Panc1 (cell line): ENCODE results near the gene WDR90. TPM values are rescaled to one million over a fixed set of nuclear protein-coding genes. Genes with fewer than 3 reads are reported as not detected.

Source experiments
- ATAC-seq: fragments of 200-7000 bp; cut with Tn5 transposase; 2 replicates; pipeline ENCODE4 v1.9.1; 2020; ENCODE audit warnings: mild to moderate bottlenecking, moderate library complexity
- BruUV-seq: library from RNA; stranded (reverse); fragments of 400-500 nt; replicated peaks from 2 replicates; lab custom pipeline; 2021; lab: Mats Ljungman, UMichigan
- CTCF ChIA-PET: fragments of 300-600 bp; sonication (Branson Sonifier 250); formaldehyde crosslinking; loops from one replicate; lab custom pipeline; 2022; ENCODE audit warnings: antibody characterized with exemption; lab: Charles Lee
- POLR2A ChIA-PET: fragments of 300-600 bp; sonication (Branson Sonifier 250); formaldehyde crosslinking; loops from one replicate; lab custom pipeline; 2022; ENCODE audit warnings: antibody characterized with exemption; lab: Charles Lee
- DNase-seq: peaks from one replicate; pipeline ENCODE4 v3.0.0-alpha.2; 2010; ENCODE audit warnings: low read depth, low spot score
- H3K27ac ChIP-seq: 2 replicates; pipeline ENCODE4 v1.5.1; 2011; ENCODE audit warnings: mild to moderate bottlenecking, low read length, inconsistent platforms
- H3K27me3 ChIP-seq: fragments of 200-500 bp; sonication (Bioruptor generic); 2 replicates; pipeline ENCODE4 v1.6.0; 2014; ENCODE audit warnings: low read length, inconsistent platforms; ENCODE audit not compliant: control insufficient read depth, insufficient read depth
- H3K36me3 ChIP-seq: fragments of 200-500 bp; sonication (Bioruptor generic); 2 replicates; pipeline ENCODE4 v1.5.1; 2014; ENCODE audit warnings: inconsistent platforms, mild to moderate bottlenecking, low read length, moderate library complexity; ENCODE audit not compliant: control insufficient read depth, insufficient read depth
- H3K4me1 ChIP-seq: 2 replicates; pipeline ENCODE4 v1.5.1; 2011; ENCODE audit warnings: inconsistent platforms, mild to moderate bottlenecking, low read length, moderate library complexity; ENCODE audit not compliant: control insufficient read depth, insufficient read depth
- H3K4me3 ChIP-seq, 2 experiments: 2 replicates each; pipeline ENCODE4 v1.5.1; 2011 to 2012; ENCODE audit warnings: low read depth in 2 of 2, low read length in 2 of 2, mild to moderate bottlenecking in 2 of 2, inconsistent platforms in 1 of 2, moderate library complexity in 1 of 2
- H3K9me3 ChIP-seq: fragments of 200-500 bp; sonication (Bioruptor generic); 2 replicates; pipeline ENCODE4 v1.5.1; 2014; ENCODE audit warnings: low read depth, mild to moderate bottlenecking, inconsistent platforms, low read length, moderate library complexity; ENCODE audit not compliant: control insufficient read depth, insufficient read depth
- POLR2AphosphoS5 ChIP-seq: IDR thresholded peaks from 2 replicates; pipeline ENCODE4 v1.6.1; 2012; ENCODE audit warnings: mild to moderate bottlenecking, low read depth, low read length, moderate library complexity
- SIN3A ChIP-seq: IDR thresholded peaks from 2 replicates; pipeline ENCODE4 v1.6.1; 2012; ENCODE audit warnings: low read depth, mild to moderate bottlenecking, low read length, moderate library complexity, borderline replicate concordance; ENCODE audit not compliant: insufficient read depth
- TCF7L2 ChIP-seq: IDR thresholded peaks from 2 replicates; pipeline ENCODE4 v1.6.1; 2011; ENCODE audit warnings: mild to moderate bottlenecking, low read depth, low read length, inconsistent platforms
- in situ Hi-C: cut with HindIII; loops from 2 replicates; pipeline ENCODE4 v1.10.0; 2016; ENCODE audit warnings: low sequenced_read_pairs, low pct_unique_long_range_greater_than_20kb
- intact Hi-C: fragments of 100-400 bp; cut with micrococcal nuclease; formaldehyde crosslinking; loops from one replicate; pipeline ENCODE4 v1.10.0; 2022; ENCODE audit not compliant: unreplicated experiment
- total RNA-seq: library from RNA; stranded (reverse); gene quantifications from one replicate; pipeline ENCODE4 v1.2.1, GENCODE V29; 2021; ENCODE audit not compliant: unreplicated experiment
- TF ChIP-seq, protein P1 (sequence below), 2 experiments: IDR thresholded peaks; 2 replicates each; pipeline ENCODE4 v1.6.1; 2011 to 2012; ENCODE audit warnings: low read depth in 2 of 2, control low read depth in 1 of 2, low read length in 1 of 2, mild to moderate bottlenecking in 1 of 2, moderate library complexity in 1 of 2; ENCODE audit not compliant: insufficient read depth in 1 of 2
- TF ChIP-seq, protein P2 (sequence below): fragments of 450-650 bp; IDR thresholded peaks from 2 replicates; pipeline ENCODE4 v1.5.1; 2017; ENCODE audit warnings: mild to moderate bottlenecking

WDR90 gene
- total RNA-seq, 1 experiment from 2014 or later = 58.9 TPM

DNA sequence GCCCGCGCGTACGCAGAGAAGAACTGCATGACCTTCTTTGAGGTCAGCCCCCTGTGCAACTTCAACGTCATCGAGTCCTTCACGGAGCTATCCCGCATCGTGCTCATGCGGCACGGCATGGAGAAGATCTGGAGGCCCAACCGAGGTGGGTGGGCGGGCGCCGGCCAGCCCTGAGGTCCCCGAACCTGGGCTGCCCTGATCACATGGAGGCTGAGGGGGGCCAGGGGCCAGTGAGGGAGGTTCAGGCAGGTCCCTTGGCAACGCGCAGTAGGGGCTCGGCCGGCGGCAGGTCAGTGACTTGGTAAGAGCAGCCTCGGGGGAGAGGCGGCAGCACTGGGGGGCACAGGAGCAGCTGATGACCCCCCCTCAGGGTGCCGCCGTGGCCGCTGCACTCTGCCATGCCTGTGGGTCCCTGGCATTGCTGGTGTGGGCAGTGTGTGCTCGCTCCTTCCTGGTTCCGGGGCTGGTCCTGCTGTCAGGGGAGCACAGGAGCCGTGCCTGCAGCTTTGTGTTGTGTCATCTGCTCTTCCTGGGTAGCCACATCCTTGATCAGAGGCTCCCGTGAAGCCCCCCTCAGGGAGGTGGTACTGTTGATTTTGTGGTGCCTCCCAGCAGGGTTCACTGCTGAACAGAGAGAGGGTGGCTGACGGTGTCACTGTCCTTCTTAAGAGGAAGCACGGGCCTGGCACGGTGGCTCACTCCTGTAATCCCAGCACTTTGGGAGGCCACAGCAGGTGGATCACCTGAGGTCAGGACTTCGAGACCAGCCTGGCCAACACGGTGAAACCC, 23.0 kb upstream of the WDR90 start:
- Histone ChIP-seq H3K27ac (no peak overlapping the region; the same call in 1 of the 2 replicates), H3K4me3 (no peak overlapping the region; a peak in 1 of 4 replicates), H3K9me3 (no peaks in the 10 kb centered on the region), H3K36me3 (no peaks in the 10 kb centered on the region), H3K27me3 (no peaks in the 10 kb centered on the region), H3K4me1 (peaks cover 78% of the 10 kb centered on the region)
- ChIA-PET CTCF (no interaction called here), POLR2A (no interaction called here)
- intact Hi-C loops (no loop called here), in situ Hi-C loops (no loop called here)
- TF ChIP-seq TCF7L2 (no peak), SIN3A (no peak), POLR2AphosphoS5 (no peak)
- TF ChIP-seq, protein P1, sequence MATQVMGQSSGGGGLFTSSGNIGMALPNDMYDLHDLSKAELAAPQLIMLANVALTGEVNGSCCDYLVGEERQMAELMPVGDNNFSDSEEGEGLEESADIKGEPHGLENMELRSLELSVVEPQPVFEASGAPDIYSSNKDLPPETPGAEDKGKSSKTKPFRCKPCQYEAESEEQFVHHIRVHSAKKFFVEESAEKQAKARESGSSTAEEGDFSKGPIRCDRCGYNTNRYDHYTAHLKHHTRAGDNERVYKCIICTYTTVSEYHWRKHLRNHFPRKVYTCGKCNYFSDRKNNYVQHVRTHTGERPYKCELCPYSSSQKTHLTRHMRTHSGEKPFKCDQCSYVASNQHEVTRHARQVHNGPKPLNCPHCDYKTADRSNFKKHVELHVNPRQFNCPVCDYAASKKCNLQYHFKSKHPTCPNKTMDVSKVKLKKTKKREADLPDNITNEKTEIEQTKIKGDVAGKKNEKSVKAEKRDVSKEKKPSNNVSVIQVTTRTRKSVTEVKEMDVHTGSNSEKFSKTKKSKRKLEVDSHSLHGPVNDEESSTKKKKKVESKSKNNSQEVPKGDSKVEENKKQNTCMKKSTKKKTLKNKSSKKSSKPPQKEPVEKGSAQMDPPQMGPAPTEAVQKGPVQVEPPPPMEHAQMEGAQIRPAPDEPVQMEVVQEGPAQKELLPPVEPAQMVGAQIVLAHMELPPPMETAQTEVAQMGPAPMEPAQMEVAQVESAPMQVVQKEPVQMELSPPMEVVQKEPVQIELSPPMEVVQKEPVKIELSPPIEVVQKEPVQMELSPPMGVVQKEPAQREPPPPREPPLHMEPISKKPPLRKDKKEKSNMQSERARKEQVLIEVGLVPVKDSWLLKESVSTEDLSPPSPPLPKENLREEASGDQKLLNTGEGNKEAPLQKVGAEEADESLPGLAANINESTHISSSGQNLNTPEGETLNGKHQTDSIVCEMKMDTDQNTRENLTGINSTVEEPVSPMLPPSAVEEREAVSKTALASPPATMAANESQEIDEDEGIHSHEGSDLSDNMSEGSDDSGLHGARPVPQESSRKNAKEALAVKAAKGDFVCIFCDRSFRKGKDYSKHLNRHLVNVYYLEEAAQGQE (IDR thresholded peaks at IDR 0.05; ENCODE audit: insufficient read depth in 1 of 2, low read depth in 2 of 2, low read length in 1 of 2) = no peak
- TF ChIP-seq, protein P2, sequence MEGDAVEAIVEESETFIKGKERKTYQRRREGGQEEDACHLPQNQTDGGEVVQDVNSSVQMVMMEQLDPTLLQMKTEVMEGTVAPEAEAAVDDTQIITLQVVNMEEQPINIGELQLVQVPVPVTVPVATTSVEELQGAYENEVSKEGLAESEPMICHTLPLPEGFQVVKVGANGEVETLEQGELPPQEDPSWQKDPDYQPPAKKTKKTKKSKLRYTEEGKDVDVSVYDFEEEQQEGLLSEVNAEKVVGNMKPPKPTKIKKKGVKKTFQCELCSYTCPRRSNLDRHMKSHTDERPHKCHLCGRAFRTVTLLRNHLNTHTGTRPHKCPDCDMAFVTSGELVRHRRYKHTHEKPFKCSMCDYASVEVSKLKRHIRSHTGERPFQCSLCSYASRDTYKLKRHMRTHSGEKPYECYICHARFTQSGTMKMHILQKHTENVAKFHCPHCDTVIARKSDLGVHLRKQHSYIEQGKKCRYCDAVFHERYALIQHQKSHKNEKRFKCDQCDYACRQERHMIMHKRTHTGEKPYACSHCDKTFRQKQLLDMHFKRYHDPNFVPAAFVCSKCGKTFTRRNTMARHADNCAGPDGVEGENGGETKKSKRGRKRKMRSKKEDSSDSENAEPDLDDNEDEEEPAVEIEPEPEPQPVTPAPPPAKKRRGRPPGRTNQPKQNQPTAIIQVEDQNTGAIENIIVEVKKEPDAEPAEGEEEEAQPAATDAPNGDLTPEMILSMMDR = no peak
- no peak for DNase-seq
- no peak for ATAC-seq
- no TSS peak for BruUV-seq

DNA sequence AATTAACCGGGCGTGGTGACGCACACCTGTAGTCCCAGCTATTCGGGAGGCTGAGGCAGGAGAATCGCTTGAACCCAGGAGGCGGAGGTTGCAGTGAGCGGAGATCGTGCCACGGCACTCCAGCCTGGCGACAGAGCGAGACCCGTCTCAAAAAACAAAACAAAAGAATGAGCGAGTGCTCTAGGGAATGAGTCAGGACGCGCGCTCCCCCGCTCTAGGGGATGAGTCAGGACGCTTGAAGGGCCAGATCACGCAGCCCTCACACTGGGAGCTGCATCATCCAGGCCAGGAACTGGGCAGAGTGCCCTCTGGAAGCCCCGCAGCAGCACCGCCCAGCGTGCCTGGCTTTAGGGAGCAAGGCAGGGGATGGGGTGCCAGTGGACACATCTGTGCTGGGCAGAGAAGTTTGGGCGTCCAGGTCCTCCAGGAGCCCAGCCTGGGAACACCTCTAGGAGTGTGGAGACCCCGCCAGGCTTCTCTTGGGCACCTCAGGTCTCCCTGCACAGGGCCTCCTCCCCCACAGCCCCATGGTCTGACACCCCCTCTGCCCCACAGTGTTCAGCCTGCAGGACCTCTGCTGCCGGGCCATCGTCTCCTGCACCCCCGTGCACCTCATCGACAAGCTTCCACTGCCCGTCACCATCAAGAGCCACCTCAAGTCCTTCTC, 22.2 kb upstream of the WDR90 start:
- in situ Hi-C loops = no loop called here
- Histone ChIP-seq H3K27me3 (no peaks in the 10 kb centered on the region), H3K27ac (peak overlapping the region; percentile 39; the same call in 1 of the 2 replicates), H3K36me3 (no peaks in the 10 kb centered on the region), H3K4me1 (peaks cover 73% of the 10 kb centered on the region), H3K9me3 (no peaks in the 10 kb centered on the region), H3K4me3 (peak overlapping the region in 1 of 2 experiments; percentile 6; a peak in 1 of 4 replicates)
- DNase-seq = peak; percentile 85
- ChIA-PET CTCF (no interaction called here), POLR2A (no interaction called here)
- ATAC-seq = peak; percentile 84
- BruUV-seq = no TSS peak
- intact Hi-C loops = no loop called here
- peak; percentile 57; the same call in 1 of the 2 replicates for TF ChIP-seq POLR2AphosphoS5
- TF ChIP-seq, protein P1 (IDR thresholded peaks at IDR 0.05; ENCODE audit: insufficient read depth in 1 of 2, low read depth in 2 of 2, low read length in 1 of 2) = no peak
